D341Med (cell line): ENCODE data around the gene RAI14.
"Not testable (repeated sequence)": the region's sequence is repeated elsewhere in the genome, so short reads cannot be mapped to it uniquely, and the experiment has no call there.

ENCODE experiments used
- DNase-seq: peaks from one replicate; pipeline ENCODE4 v3.0.0; 2012; ENCODE audit warnings: low spot score

The RAI14 gene

GRCh38 chr5:34731435-34732232, 75.5 kb downstream of the RAI14 start:
- DNase-seq, result no peak

GRCh38 chr5:34734326-34734725, 78.2 kb downstream of the RAI14 start:
- DNase-seq, result no peak

DNA sequence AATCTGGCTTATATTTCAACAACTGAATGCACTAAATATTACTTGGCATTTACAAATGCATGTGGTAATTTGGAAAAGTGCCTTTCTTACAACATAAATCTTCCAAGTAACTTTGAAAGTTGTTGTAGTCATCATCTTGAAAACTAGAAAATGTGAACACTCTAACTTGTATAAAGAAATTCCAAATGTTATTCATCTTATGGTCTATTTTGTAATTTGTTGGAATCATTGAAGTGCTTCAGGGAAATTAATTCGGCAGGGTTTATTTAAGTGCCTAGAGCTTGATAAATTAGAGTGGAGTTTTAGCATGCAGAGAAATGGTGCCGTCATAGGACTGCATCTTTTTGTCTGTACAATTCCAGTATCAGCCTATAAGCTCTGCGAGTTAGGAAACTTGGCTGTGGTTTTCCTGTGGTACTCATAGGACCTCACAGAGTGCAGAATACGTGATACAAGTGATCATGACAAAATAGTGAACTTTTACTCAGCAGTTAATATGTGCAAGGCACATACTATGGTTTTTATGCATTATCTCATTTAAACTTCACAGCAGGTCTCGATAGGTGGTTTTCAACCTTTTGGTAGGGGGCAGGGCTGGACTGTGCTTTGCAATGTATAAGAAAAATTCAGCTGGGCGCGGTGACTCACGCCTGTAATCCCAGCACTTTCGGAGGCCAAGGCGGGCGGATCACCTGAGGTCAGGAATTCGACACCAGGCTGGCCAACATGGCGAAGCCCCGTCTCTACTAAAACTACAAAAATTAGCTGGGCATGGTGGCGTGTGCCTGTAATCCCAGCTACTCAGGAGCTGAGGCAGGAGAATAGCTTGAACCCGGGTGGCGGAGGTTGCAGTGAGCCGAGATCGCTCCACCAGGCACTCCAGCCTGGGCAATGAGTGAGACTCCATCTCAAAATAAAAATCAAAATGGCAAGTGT, 79.6 kb downstream of the RAI14 start:
- no peak for DNase-seq

GRCh38 chr5:34736445-34737115, 80.5 kb downstream of the RAI14 start:
- DNase-seq, result no peak

DNA sequence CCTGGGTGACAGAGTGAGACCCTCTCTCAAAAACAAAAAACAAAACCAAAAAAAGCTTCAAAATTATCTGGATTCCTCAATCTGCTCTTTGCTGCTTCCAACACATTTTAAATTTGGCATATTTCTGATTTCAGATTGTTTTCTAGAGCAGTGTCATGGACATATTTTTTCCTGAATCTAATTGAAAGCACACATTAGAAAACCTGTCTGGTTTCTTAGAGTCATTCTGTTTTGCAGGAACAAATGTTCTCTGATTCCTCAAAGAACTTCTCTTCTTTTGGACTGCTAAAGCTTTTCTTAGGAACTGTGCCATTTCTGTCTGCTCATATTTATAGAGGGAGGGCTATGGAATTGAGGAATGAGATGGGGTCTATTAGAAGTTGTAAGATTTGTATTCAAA, 81.6 kb downstream of the RAI14 start:
- no peak for DNase-seq

DNA sequence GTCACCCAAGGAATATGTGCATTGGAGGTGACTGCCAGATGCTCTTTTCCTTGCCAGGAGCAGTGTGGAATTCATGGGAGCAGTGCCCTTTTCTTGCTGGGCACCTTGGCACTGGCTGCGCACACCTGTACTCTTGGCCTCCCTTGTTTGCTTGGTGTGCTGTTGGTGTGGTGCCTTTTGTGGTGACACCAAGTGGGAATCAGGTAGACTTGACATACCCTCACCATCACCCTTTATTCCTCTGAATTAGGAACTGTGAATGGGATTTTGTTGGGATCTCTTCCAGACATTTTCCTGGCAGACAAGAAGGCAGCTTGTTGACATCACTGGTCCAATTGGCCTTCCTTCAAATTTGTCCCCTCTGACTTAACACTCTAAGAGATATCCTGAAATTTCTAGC, 82.3 kb downstream of the RAI14 start:
- no peak for DNase-seq

DNA sequence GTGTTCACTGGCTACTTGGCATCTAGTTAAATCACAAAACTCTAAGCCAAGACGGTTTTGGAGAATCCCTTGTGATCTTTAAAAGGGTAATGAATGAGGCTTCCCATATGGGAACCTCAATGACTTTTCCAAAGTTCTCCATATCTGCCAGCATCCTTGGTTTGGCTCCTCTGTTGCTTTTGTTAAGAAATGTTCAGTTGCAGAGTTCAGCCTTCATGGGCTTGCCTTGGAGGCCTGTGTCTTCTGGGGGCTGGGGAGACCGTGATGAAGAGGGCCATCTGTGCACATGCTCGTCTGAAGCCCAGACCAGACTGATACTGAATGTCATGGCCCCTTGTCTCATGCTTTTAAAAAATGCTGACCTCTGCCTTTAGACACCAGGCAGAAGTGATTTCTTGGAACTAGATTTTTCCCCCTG, 84.3 kb downstream of the RAI14 start:
- DNase-seq, result no peak

DNA sequence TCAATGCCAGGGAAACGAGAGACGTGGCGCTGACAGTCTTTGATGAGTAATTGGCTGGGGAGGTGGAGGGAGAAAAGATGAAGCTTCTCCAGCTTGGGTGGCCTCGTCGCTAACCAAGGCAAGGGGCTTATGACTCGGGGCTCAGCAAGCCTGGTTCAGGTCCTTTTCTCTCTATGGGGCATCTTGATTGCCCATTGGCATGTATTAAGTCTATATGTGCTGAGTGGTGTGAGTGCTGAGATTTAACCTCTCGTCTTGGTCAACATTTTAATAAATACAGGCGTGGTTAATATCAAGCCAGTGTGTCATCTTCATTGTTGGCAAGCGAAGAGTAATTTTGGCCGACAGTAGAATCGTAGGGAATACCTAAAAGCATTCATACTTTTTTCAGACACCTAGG, 85.9 kb downstream of the RAI14 start:
- DNase-seq, result no peak

DNA sequence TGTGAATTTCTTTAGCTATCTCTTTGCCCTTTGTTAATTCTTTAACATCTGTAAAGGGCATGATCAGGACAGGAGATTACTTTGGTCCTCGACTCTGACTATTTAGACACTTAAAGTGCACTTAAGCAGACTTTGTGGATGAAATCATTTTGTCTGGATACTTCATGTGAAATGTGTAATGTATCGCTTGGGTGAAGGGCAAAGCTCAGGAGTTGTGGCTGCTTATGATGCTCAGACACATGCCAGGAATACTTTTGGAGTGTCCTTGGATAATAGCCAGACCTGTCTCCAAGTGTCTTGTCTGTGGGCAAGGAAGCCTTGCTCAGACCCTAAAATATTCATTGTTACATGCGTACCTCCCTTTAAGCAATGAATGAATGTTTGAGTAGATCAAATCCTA, 87.8 kb downstream of the RAI14 start:
- DNase-seq, result no peak

DNA sequence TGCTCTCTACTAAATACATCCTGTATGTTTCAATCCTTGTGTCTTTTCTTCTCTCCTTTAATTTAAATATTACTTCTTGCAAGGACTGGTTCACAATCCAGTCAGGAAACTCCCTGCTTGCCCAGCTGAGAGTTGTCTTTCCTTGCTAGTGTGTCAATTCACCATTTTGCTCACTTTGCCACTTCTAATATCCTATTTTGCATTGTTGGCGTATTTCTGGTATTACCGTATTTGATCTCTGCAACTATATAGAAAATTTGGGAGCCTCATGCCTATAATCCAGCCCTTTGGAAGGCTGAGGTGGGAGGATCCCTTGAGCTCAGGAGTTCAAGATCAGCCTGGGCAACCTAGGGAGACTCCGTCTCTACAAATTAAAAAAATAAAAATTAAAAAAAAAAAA, 92.3 kb downstream of the RAI14 start:
- DNase-seq, result no peak

DNA sequence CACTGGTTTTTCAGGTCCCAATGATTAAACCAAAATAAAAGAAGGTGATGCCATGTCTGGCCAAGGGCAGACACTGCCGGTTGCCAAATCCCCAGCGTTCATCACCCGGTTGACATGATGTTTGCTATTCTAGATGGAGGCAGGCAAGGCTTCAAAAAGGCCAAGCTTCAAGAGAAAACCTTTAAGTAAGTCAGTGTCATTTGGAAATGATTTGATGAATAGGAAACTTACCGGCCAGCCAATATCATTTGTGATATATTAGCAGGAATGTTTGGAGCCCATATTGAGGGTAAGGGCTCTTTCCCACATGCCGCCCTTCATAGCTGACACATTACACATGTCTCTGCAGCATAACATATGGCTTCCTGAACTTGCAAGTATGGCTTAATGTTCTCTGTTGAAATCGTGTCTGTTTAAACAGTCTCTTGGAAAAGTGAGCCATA, 93.3 kb downstream of the RAI14 start:
- DNase-seq, result no peak

GRCh38 chr5:34750206-34750605, 94.1 kb downstream of the RAI14 start:
- no peak for DNase-seq

DNA sequence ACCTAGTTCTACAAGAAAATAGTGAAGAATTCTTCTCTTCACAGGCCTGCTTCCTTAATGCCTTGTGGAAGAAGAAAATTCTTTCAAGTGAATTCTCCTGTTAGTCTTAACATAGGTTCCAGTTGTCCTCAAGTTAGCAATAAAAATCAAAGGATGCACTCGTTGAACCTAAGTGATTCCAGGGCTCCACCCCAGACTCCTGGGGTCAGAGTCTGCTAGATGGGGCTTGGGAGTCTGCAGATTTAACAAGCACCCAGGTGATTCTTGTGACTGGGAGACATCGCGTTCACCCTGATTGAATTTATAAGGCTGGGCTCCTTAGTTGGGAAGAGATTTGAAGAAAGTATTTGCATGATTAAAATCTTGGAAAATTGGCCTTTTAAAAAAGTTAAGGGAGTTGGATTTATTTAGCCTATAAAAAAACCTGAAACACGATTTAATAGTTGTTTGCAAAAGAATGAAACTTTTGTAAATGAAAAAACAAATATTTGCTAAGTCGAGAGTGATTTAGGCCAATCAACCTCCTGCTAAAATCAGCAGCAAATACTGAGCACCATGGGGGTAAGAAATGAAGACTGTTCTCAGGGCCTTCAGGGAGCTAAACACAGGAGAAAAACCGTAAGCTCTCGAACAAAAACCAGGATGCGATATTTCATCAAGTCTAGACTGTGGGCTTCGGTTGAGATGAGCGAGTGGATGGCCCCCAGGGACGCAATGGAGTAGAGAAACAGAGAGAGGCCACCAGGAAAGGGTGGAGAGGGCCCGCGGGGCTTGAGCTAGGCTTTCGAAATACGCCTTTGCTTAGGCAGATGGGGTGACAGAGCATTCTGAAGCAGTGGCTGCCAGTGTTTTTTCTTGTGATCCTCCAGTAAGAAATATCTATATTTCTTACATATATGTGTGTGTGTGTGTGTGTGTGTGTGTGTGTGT, 95.9 kb downstream of the RAI14 start:
- no peak for DNase-seq

GRCh38 chr5:34753236-34753635, 97.1 kb downstream of the RAI14 start:
- DNase-seq, result not testable (repeated sequence)

DNA sequence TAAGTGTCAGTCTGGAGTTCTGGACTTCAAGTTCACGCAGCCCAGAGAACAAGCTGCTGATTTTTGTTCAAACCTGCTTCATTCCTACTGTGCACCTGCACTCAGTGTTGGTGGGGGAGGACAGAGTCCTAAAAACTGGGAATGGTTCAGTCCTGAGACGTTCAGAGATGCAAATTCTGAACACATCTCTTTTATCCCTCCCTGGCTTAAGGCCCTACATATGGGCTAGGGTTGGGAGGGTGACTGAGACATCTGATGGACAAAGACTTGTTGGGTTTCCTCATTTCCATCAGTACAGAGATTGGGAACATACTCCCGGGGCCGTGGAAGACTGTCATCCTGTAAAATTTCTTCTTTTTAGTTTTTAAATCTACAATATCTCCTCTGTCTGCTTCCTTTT, 99.8 kb downstream of the RAI14 start:
- no peak for DNase-seq

DNA sequence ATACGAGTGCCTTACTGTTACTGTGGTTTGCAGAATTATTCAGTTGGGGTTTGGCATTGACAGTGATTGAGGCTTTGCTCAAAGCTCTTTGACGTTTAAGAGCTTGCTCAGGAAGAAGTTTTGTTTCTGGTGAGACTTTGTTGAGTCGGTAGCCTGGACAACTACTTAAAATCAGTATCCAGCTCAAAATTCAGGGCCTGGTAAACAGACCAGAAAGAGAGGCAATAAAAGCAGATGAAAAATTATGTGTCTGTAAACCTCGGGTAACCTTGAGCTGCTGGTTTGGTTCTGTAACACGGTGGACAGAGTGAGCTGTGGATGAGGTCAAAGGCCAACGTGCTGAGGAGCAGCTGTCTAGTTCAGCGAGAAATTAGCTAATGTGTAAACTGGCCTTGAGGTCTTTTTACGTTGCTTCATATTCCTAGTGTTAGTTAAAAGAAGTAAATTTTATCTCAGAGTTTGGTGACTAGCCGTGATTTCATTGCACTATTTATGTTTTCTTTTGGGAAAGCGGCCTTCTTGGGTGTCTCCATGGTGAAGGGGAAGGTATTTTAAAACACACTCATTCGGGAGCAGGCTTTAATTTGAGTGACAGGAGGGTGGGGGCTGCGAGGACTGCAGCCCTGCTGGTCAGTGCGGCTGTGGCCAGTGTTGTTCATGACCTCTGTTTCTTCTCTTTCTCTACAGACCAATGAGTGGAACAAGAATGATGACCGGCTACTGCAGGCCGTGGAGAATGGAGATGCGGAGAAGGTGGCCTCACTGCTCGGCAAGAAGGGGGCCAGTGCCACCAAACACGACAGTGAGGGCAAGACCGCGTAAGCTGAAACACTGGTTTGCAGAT, 100.9 kb downstream of the RAI14 start:
- DNase-seq, result no peak

DNA sequence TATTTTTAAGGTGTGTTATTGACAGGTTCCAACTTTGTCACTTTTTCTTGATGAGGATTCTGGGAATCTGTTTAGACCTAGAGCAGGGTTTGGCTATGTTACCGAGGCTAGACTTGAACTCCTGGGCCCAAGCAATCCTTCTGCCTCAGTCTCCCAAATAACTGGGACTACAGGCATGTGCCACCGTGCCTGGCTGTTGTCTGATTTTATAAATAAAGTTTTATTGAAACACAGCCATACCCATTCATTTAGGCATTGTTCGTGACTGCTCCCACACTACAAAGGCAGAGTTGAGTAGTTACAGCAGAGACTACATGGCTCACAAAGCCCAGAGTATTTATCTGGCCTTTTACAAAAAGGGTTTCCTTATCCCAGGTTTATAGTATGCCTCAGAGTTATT, 102.4 kb downstream of the RAI14 start:
- DNase-seq, result no peak

GRCh38 chr5:34759213-34759612, 103.1 kb downstream of the RAI14 start:
- not testable (repeated sequence) for DNase-seq

DNA sequence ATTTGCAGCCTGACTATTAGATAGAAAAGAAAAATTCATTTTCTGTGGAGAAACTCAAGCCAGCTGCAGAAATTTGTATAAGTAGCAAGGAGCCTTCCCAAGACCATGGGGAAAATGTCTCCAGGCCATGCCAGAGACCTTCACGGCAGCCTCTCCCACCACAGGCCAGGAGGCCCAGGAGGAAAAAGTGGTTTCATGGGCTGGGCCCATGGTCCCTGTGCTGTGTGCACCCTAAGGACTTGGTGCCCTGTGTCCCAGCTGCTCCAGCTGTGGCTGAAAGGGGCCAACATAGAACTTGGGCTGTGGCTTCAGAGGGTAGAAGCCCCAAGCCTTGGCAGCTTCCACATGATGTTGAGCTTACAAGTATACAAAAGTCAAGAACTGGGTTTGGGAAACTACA, 109.5 kb downstream of the RAI14 start:
- no peak for DNase-seq

- DNase-seq, result no peak
Measured at GRCh38 chr5:34767180-34767579, 111.1 kb downstream of the RAI14 start.

DNA sequence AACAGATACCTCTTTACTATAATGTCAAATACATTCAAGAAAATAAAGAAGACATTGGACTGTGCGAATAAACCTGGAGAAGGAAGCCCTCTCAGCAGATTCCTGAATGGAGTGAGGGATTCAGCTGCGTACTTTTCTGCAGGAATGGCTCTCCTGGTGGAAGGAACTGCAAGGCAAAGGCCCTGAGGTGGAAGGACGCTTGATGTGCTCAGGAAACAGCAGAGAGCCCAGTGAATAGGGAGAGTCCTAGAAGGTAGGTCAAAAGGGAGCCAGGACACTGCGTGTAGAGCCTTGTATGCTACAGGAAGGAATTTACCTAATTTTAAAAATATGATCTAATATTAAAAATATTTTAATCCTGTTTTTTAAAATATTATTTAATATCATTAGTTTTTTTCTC, 114.4 kb downstream of the RAI14 start:
- DNase-seq, result no peak
